ENCODE results near the gene DERL3.

DNA sequence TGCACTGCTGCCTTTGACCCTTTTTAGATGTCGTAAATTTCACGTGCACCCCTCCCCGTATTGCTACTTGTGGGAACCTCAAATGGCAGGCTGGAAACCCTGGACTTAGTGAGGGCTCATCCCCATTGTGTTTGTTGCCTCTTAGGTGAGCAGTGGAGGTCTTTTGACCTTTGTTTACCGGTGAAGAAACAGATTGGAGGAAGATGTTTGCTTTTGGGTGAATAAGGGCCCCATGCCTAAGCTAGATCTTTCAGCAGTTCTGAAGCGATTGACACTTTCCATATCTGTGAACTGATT lies 51.3 kb downstream of the DERL3 start:
- TF ChIP-seq POLR2A (IDR thresholded peaks at IDR 0.05) (no peak), POLR2AphosphoS5 (IDR thresholded peaks at IDR 0.05) (no peak)
- TF ChIP-seq, protein P1, sequence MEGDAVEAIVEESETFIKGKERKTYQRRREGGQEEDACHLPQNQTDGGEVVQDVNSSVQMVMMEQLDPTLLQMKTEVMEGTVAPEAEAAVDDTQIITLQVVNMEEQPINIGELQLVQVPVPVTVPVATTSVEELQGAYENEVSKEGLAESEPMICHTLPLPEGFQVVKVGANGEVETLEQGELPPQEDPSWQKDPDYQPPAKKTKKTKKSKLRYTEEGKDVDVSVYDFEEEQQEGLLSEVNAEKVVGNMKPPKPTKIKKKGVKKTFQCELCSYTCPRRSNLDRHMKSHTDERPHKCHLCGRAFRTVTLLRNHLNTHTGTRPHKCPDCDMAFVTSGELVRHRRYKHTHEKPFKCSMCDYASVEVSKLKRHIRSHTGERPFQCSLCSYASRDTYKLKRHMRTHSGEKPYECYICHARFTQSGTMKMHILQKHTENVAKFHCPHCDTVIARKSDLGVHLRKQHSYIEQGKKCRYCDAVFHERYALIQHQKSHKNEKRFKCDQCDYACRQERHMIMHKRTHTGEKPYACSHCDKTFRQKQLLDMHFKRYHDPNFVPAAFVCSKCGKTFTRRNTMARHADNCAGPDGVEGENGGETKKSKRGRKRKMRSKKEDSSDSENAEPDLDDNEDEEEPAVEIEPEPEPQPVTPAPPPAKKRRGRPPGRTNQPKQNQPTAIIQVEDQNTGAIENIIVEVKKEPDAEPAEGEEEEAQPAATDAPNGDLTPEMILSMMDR (IDR thresholded peaks at IDR 0.05) = no peak

Data from transverse colon (tissue), 4 donors.